Heart left ventricle (tissue), 13 donors: Measurements from ENCODE around the gene ZEB2.

ENCODE experiments used
- CTCF ChIP-seq, 12 donors: fragments of 200-600 bp; sonication (generic) in 4 of 12; IDR thresholded peaks; one replicate each; pipeline versions ENCODE4 v1.5.0 to v1.8.0; 2018 to 2022; ENCODE audit warnings: antibody characterized with exemption in 12 of 12, mild to moderate bottlenecking in 5 of 12
- POLR2A ChIP-seq, 2 donors: fragments of 450-650 bp; IDR thresholded peaks; one replicate each; pipeline ENCODE4 v1.6.1; 2017; ENCODE audit warnings: antibody characterized with exemption in 2 of 2, mild to moderate bottlenecking in 2 of 2, moderate library complexity in 2 of 2
- donor health status: ischemic (EF 13 %, LVEDD 7.1; RV severe dilation, severe dysfunction).
- donor health status: DM: no; HTN: yes; CAD: no.
- donor health status: DM: no; HTN: no; CAD: no.
- donor health status: ischemic (EF 25% LVEDD 6.9; RV normal size, moderate dysfunction).
- donor health status: ischemic (EF 25% LVEDD 5.7; RV mildly dilated, moderate dysfunction).
- donor health status: ischemic (EF 35%, LVEDD 5.7; RV mildly dilated, moderate dysfunction).
- donor health status: nonischemic (EF 11% LVEDD 7.7; RV severe dilation, severe dysfunction).
- donor health status: DM: yes; HTN: yes; CAD: no.
- donor health status: PGD.
- donor health status: ischemic (EF 29% LVEDD 5.4; RV normal size, mild dysfunction).
- donor health status: nonischemic (EF 23%, LVEDD 6.1; RV moderate dilation, normal function).

GRCh38 chr2:144358374-144358964, 161.4 kb downstream of the ZEB2 start:
- TF ChIP-seq CTCF (IDR thresholded peaks at IDR 0.05) (no peak), POLR2A (IDR thresholded peaks at IDR 0.05) (no peak)
